Thyroid gland (tissue), 4 donors: ENCODE data around the gene CAPN1.

ENCODE experiments used
- POLR2A ChIP-seq, 2 donors: fragments of 450-650 bp; IDR thresholded peaks; one replicate each; pipeline ENCODE4 v1.6.1; 2017; ENCODE audit warnings: antibody characterized with exemption in 2 of 2, mild to moderate bottlenecking in 2 of 2, moderate library complexity in 1 of 2
- TF ChIP-seq, protein P1 (sequence below), 6 experiments: fragments of 200-600 bp in 3 of 6; fragments of 450-650 bp in 3 of 6; sonication (generic) in 3 of 6; IDR thresholded peaks; one replicate each; pipeline ENCODE4 v1.5.1; 2016 to 2019; ENCODE audit warnings: antibody characterized with exemption in 6 of 6, mild to moderate bottlenecking in 2 of 6, inconsistent platforms in 1 of 6, moderate library complexity in 1 of 6

DNA sequence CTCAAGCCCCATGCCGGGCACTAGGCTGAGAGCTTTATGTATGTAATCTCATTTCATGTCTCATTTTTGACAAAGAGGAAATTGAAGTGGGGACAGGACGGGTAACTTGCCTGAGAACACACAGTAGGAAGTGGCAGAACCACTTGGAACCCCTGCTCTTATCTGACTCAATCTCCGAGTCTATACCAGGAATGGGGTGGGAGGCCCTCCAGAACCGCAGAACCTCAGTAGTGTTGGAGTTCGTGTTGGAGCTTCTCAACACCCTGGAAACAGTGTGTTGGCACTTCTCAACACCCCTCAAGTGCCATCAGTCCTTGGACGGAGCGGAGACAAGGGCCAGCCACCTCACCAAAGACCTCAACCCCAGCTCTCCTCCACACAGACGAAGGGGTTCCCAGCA is 41.3 kb downstream of the CAPN1 start:
- TF ChIP-seq POLR2A (IDR thresholded peaks at IDR 0.05) = no peak
- TF ChIP-seq, protein P1, sequence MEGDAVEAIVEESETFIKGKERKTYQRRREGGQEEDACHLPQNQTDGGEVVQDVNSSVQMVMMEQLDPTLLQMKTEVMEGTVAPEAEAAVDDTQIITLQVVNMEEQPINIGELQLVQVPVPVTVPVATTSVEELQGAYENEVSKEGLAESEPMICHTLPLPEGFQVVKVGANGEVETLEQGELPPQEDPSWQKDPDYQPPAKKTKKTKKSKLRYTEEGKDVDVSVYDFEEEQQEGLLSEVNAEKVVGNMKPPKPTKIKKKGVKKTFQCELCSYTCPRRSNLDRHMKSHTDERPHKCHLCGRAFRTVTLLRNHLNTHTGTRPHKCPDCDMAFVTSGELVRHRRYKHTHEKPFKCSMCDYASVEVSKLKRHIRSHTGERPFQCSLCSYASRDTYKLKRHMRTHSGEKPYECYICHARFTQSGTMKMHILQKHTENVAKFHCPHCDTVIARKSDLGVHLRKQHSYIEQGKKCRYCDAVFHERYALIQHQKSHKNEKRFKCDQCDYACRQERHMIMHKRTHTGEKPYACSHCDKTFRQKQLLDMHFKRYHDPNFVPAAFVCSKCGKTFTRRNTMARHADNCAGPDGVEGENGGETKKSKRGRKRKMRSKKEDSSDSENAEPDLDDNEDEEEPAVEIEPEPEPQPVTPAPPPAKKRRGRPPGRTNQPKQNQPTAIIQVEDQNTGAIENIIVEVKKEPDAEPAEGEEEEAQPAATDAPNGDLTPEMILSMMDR (IDR thresholded peaks at IDR 0.05) = no peak
